Subcutaneous abdominal adipose tissue (tissue), 5 donors: ENCODE results near the gene STAMBP.

ENCODE experiments used
- H3K27ac ChIP-seq: one replicate; pipeline ENCODE4 v1.7.0; 2013; ENCODE audit warnings: low read depth, mild to moderate bottlenecking, inconsistent platforms, low read length, moderate library complexity
- H3K27me3 ChIP-seq, 5 donors: one replicate each; pipeline ENCODE4 v1.7.0; 2013; ENCODE audit warnings: low read length in 5 of 5, inconsistent platforms in 1 of 5; ENCODE audit not compliant: control insufficient read depth in 5 of 5, insufficient read depth in 4 of 5
- H3K36me3 ChIP-seq, 5 donors: one replicate each; pipeline ENCODE4 v1.7.0; 2013; ENCODE audit warnings: low read length in 5 of 5; ENCODE audit not compliant: control insufficient read depth in 5 of 5, insufficient read depth in 5 of 5
- H3K4me1 ChIP-seq, 5 donors: one replicate each; pipeline ENCODE4 v1.7.0; 2013; ENCODE audit warnings: low read length in 5 of 5, mild to moderate bottlenecking in 3 of 5, moderate library complexity in 1 of 5; ENCODE audit not compliant: control insufficient read depth in 5 of 5, insufficient read depth in 5 of 5
- H3K4me3 ChIP-seq, 5 donors: one replicate each; pipeline ENCODE4 v1.7.0; 2013; ENCODE audit warnings: low read length in 5 of 5, low read depth in 1 of 5
- H3K9ac ChIP-seq, 5 donors: one replicate each; pipeline ENCODE4 v1.7.0; 2013; ENCODE audit warnings: low read length in 5 of 5, mild to moderate bottlenecking in 4 of 5, moderate library complexity in 3 of 5
- H3K9me3 ChIP-seq, 5 donors: one replicate each; pipeline ENCODE4 v1.7.0; 2013; ENCODE audit warnings: low read length in 5 of 5; ENCODE audit not compliant: control insufficient read depth in 5 of 5
- donor health status: healthy.
- donor health status: healthy.
- donor health status: healthy.
- donor health status: healthy.
- donor health status: healthy.

Gene STAMBP

DNA sequence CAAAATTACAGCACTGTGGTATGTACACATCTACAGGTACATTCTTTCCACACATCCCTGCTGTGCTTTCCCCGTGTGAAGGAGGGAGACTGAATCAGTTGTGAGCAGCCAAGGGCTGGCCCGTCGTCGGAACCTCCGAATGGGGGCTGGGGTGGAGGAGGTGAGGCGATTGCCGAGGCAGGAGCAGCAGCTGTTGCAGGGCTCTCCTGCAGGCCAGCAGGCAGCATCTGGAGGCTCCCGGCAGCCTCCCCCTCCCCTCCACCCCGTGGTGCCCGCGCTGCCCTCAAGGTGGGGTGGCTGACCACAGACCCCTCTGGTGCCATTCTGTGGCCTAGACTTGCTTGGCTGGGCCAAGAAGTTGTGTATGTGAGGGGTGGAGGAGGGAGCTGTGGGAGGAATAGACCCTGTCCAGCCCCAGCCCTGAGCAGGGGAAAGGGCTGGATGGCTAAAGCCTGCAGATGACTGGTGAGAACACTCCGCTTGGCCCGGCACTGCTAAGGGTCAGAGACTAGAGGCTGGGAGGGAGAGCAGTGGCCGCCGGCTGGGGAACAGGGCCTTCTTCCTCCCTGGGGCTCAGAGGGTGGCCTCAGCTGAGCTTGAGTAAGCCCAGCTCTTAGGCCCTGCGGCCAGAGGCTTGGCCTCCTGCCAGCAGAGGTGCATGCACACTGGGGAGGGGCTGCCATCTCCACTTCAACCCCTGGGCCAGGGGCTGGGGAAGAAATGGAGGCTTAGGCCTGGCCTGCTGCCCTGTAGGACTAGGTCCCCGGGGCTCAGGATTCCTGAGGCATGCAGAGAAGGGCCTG lies 7.6 kb downstream of the STAMBP start:
- H3K27ac ChIP-seq = no peak overlapping the region
- H3K36me3 ChIP-seq = peaks cover 9 to 34% (median 14%) of the 10 kb centered on the region in 5 donors
- H3K27me3 ChIP-seq = no peaks in the 10 kb centered on the region
- H3K4me3 ChIP-seq = no peak overlapping the region
- no peaks in the 10 kb centered on the region for H3K9me3 ChIP-seq
- peaks cover 0 to 9% (median 3%) of the 10 kb centered on the region in 5 donors for H3K4me1 ChIP-seq
- H3K9ac ChIP-seq = no peak overlapping the region

DNA sequence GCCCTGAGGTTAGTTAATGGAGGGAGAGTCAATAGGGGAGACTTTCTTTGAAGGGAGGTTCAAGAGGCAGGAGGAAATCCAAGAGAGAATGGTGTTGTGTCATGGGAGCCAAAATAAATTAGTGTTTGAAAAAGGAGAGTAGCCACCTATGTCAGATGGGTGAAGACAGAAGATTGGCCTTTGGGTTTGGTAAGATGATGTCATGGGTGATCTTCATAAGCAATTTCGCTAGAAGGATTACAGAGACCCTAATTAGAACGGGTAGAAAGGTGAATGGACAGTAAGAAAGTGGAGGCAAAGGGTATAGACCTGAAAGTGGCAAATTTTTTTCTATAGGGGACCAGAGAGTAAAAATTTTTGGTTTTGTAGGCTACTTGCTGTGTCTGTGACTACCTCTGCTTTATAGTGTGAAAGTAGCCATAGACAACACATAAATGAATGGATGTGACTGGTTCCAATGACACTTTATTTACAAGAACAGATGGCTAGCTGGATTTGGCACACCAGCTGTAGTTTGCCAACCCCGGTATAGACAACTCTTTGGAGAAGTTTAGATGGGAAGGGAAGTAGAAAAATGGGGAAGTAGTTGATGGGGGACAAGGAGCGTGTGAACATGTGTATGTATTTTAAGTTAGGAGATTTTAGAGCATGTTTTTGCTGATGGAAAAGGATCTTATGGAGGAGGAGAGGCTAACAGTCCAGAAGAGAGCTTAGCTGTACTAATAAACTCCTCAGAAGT lies 9.3 kb downstream of the STAMBP start:
- no peak overlapping the region for H3K27ac ChIP-seq

DNA sequence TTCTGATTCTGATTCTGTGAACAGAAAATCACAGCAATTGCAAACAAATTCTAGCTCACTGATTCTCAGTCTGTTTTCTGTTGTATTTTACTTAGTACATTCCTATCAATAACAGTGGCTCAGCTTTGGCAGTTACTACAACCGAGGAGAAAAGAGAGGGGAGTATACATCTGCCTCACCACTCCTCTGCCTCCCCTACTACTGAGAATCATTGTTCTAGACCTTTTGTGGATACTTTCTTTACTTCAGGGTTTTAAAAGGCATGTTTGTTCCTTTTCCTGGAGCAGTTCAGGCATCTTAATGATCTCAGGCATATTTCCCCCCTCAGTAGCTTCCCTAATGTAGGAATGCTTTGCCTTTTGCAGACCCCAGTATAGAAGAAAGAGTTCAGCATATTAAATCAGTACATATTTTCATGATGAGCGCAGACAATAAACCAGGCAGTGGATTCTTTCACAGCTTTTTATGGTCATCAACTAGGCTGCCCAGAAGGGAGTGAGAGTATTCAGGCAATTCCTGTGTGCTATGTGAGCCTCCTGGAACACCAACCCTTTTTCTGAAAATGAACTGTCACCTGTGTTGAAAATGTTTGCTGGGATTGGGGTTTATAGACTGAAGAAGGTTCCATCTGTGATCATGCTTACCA lies 10.3 kb downstream of the STAMBP start:
- no peaks in the 10 kb centered on the region for H3K27me3 ChIP-seq
- H3K9ac ChIP-seq = peak overlapping the region in 1 of 5 donors; percentile 42
- no peak overlapping the region for H3K27ac ChIP-seq
- H3K36me3 ChIP-seq = peaks cover 8 to 17% (median 13%) of the 10 kb centered on the region in 5 donors
- H3K9me3 ChIP-seq = no peaks in the 10 kb centered on the region
- no peak overlapping the region for H3K4me3 ChIP-seq
- peaks cover 0 to 5% (median 3%) of the 10 kb centered on the region in 5 donors for H3K4me1 ChIP-seq

More for the DNA sequence above, 9.3 kb downstream of the STAMBP start:
- no peaks in the 10 kb centered on the region for H3K9me3 ChIP-seq
- no peak overlapping the region for H3K4me3 ChIP-seq
- H3K27me3 ChIP-seq = no peaks in the 10 kb centered on the region
- H3K36me3 ChIP-seq = peaks cover 9 to 23% (median 11%) of the 10 kb centered on the region in 5 donors
- H3K9ac ChIP-seq = peak overlapping the region in 2 of 5 donors; percentile 1 to 28
- peaks cover 0 to 5% (median 3%) of the 10 kb centered on the region in 5 donors for H3K4me1 ChIP-seq

DNA sequence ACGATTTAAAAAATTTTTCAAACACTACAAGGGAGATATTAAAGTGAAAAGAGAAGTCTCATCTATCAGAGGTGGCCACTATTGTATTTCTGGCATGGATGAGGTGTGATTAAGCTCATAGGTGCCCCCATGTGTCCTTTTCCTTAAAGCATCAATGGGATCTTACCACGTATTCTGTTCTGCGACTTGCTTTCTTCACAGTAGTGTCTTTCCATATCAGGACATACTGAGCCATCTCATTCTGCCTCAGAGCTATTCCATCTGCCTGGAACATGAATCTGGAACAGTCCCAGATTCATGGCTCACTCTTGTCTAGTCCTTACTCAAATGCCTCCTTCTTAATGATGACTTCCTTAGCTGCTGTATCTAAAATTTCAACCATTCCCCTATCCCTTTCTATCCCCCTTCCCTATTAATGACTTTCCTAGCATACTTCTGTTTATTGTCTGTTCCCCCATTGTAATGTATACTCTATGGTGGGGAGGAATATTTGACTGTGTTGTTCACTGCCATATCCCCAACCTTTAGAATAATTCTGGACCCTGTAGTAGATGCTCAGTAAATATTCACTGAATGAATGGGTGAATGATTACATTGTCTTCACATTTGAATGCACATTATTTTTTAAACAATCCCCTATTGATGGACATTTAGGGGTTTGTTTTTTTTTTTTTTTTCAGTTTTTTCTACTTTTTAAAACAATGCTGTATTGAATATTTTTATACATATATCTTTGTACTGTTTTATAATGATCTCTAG lies 11.1 kb downstream of the STAMBP start:
- Histone ChIP-seq H3K27ac (no peak overlapping the region), H3K36me3 (peaks cover 6 to 18% (median 13%) of the 10 kb centered on the region in 5 donors), H3K9me3 (no peaks in the 10 kb centered on the region), H3K4me3 (no peak overlapping the region), H3K4me1 (peaks cover 0 to 5% (median 3%) of the 10 kb centered on the region in 5 donors), H3K9ac (no peak overlapping the region), H3K27me3 (no peaks in the 10 kb centered on the region)

DNA sequence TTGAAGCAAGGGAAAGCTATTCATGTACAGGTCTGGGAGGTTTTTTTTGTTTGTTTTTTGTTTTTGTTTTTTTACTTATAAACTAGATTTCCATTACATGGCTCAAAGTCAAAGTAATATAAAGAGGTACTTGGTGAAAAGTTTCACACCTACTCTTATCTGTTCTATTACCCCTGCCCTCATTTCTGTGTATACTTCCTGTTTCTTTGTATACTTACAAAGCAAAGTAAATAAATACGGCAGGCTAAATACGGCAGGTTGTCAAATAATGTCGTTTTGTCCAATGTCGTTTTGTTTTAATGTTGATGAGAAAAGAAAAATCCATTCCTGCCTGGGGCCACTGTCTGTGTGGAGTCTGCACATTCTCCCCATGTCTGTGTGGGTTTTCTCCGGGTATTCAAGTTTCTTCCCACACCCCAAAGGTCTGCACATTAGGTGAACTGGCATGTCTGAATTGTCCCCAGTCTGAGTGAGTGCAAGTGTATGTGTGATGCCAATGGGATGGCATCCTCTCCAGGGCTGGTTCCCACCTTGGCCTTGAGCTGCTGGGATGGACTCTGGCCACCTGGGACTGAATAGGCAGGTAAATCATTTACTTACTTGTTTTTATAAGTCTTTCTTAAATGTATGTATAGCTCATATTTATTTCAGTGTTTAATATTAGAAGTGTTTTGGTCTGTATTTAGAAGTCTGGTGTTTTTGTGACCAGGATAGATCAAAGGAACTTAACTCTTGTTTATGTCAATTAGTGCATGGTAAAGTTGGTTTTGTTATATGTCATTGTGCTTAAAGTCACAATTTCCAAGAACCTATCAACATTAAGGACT lies 13.4 kb downstream of the STAMBP start:
- H3K27ac ChIP-seq = no peak overlapping the region

DNA sequence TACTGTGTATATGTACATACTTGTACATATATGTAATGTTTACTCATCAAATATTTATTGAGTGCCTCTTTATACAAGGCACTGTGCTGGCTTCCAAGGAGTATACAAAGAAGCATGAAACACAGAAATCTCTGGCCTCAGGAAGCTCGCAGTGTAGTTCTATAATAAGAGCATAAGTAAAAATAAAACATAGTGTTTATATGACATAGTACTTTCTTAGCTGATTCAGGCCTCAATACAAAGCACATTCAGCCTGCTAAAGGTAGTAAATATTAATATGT lies 13.9 kb downstream of the STAMBP start:
- no peaks in the 10 kb centered on the region for H3K9me3 ChIP-seq
- no peak overlapping the region for H3K9ac ChIP-seq

More for the DNA sequence above, 13.4 kb downstream of the STAMBP start:
- H3K4me1 ChIP-seq = peaks cover 0 to 5% (median 3%) of the 10 kb centered on the region in 5 donors
- H3K9ac ChIP-seq = no peak overlapping the region
- peaks cover 23 to 34% (median 28%) of the 10 kb centered on the region in 5 donors for H3K36me3 ChIP-seq
- no peaks in the 10 kb centered on the region for H3K9me3 ChIP-seq
- H3K4me3 ChIP-seq = no peak overlapping the region
- H3K27me3 ChIP-seq = no peaks in the 10 kb centered on the region

DNA sequence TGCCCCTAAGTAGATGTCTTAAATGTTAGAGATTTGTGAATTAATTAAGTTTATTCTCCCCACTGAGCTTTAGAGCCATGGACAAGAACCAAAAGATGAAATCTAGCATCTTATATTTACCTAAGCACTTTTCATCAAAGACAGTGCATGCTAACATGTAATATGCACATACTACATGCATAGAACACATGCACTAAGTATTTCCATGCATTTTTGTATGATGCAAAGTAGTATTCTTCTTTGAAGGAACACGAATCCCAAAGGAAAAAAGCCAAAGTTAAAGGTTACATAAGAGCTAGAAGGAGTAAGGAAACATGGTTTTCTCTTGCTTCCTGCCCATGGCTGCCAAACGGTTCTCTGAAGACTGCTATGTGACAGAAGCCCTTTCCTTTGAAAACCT lies 15.3 kb downstream of the STAMBP start:
- Histone ChIP-seq H3K27ac (no peak overlapping the region), H3K4me1 (no peaks in the 10 kb centered on the region), H3K36me3 (peaks cover 35 to 53% (median 42%) of the 10 kb centered on the region in 5 donors), H3K4me3 (no peak overlapping the region), H3K9me3 (no peaks in the 10 kb centered on the region), H3K27me3 (no peaks in the 10 kb centered on the region), H3K9ac (peak overlapping the region in 1 of 5 donors; percentile 38)

More for the DNA sequence above, 13.9 kb downstream of the STAMBP start:
- peaks cover 0 to 5% (median 3%) of the 10 kb centered on the region in 5 donors for H3K4me1 ChIP-seq
- no peak overlapping the region for H3K27ac ChIP-seq
- H3K27me3 ChIP-seq = no peaks in the 10 kb centered on the region
- no peak overlapping the region for H3K4me3 ChIP-seq
- H3K36me3 ChIP-seq = peaks cover 29 to 40% (median 33%) of the 10 kb centered on the region in 5 donors

DNA sequence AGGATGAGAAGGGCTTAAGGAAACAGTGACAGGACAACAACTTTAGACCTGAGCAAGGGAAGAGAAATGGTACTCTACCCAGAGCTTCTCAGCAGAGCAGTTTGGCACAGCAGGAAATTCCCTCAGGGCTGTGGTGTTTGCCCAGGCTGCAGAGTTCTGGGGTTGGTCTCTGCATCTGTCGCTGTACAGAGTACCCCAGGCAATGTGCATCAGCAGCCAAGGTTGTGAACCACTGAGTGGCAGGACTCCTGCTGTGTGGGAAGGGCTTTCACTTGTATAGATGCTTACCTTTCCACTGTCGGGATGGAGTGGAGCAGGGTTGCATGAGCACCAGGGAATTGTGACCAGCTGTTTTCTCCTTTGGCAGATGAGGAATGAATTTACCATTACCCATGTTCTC lies 21.2 kb downstream of the STAMBP start:
- no peaks in the 10 kb centered on the region for H3K27me3 ChIP-seq
- no peaks in the 10 kb centered on the region for H3K4me1 ChIP-seq
- H3K9ac ChIP-seq = no peak overlapping the region
- no peak overlapping the region for H3K27ac ChIP-seq
- no peak overlapping the region for H3K4me3 ChIP-seq
- H3K36me3 ChIP-seq = peaks cover 52 to 100% (median 90%) of the 10 kb centered on the region in 5 donors
- H3K9me3 ChIP-seq = no peaks in the 10 kb centered on the region

DNA sequence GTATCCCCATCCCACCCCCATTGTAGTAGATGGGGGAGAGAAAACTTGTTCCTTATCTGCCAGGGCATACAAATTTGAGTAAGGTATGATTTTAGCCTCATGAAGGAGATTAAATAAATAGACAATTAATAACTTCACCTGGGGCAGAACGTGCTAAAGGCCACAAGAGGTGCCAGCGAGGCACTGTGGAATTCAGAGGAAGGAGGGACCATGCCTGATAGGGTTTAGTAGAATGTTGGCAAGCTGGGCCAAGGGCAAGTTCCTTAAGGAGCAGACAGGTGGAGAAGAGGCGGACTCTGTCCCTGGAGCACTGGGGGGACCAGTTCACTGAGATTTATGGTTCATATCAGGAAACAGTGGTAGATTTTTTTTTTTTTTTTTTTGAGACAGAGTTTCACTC lies 22.5 kb downstream of the STAMBP start:
- Histone ChIP-seq H3K27me3 (no peaks in the 10 kb centered on the region), H3K27ac (no peak overlapping the region), H3K9me3 (no peaks in the 10 kb centered on the region), H3K4me3 (no peak overlapping the region), H3K36me3 (peaks cover 60 to 100% (median 92%) of the 10 kb centered on the region in 5 donors), H3K9ac (no peak overlapping the region), H3K4me1 (no peaks in the 10 kb centered on the region)
